GM19438 (cell line): ENCODE results near the gene PNPLA6.
"Not testable (repeated sequence)": the region's sequence is repeated elsewhere in the genome, so short reads cannot be mapped to it uniquely, and the experiment has no call there.

Source experiments
- ATAC-seq: cut with Tn5 transposase; IDR thresholded peaks from one replicate; pipeline ENCODE4 v1.9.1; 2021; ENCODE audit warnings: low read depth; ENCODE audit not compliant: unreplicated experiment

The PNPLA6 gene

DNA sequence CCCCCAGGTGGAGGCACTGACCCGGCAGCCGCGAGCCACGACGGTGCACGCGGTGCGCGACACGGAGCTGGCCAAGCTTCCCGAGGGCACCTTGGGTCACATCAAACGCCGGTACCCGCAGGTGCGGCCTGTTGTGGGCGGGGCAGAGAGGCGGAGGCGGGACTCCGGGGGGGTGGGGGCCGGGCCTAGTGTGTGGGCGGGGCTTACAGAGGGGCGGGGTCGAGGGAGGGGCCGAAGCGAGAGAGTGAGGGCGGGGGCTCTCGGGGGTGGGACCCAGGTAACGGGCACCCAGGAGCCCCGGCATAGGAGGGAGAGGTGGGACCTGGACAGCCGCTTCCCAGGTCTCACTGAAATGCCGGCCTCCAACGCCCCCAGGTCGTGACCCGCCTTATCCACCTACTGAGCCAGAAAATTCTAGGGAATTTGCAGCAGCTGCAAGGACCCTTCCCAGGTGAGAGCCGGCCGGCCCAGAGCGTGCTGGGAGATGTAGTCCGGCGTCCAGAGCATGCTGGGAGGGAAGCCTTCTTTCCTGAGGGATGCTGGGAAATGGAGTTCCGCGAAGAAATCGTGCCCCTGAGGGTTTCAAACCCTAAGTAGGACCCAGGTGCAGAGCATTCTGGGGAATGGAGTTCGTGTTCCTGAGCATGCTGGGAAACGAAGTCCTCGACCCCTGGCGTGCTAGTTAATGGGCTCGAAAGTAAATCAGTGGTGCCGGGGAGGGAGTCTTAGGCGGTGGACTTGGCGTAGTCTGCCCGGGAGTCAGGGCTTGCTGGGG is 15.7 kb downstream of the PNPLA6 start:
- ATAC-seq = no peak

DNA sequence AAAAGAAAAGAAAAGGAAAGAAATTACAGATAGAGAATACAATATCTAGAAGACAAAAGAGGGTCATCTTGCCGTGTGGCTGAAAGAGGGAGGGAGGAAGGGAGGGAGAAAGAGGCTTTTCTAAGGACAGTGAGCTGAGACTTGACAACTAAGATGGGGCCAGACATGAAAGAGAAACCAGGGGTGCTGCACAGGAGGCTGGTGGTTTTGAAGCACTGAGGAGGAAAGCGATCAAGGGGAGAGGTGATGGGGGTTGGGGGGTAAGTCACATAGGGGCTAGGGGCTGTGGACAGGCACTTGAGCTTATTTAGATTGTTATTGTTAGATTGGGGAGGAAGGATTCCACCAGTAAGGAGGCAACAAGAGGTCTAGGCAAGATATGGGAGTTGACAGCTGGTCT is 17.3 kb downstream of the PNPLA6 start:
- ATAC-seq = no peak

DNA sequence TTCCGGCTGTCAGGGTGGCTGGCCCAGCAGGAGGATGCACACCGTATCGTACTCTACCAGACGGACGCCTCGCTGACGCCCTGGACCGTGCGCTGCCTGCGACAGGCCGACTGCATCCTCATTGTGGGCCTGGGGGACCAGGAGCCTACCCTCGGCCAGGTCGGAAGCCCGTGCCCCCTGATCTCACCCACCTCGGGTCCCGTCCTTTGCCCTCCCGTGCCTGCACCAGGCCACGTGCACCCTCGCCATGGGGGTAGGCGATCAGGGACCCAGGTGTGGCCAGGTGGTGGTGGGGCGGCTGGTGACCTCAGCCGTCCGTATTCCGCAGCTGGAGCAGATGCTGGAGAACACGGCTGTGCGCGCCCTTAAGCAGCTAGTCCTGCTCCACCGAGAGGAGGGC is 19.0 kb downstream of the PNPLA6 start:
- ATAC-seq = no peak

DNA sequence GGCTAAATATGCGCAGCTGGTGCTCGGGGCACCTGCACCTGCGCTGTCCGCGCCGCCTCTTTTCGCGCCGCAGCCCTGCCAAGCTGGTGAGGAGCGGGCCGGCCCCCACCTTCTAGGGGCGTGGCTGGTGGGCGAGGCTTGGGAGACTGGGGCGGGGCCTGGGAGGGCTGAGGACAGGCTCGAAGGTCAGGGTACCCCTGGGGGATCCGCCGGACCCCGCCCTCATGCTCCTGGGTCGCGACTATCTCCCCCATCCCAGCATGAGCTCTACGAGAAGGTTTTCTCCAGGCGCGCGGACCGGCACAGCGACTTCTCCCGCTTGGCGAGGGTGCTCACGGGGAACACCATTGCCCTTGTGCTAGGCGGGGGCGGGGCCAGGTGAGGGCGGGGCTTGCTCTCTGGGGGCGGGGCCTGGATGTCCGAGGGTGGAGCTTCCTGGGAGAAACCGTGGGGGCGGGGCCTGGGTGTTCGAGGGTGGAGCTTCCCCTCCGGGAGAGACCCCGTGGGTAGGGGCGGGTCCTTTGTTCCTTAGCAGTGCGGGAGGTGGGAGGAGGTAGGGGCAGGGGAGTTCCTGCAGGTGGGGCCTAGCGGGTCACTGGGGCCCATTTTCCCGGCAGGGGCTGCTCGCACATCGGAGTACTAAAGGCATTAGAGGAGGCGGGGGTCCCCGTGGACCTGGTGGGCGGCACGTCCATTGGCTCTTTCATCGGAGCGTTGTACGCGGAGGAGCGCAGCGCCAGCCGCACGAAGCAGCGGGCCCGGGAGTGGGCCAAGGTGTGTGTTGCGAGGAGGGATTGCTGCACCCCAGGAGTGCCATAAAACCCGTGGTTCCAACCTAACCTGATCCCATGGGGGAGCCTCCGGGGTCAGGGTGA is 19.7 kb downstream of the PNPLA6 start:
- ATAC-seq = no peak

DNA sequence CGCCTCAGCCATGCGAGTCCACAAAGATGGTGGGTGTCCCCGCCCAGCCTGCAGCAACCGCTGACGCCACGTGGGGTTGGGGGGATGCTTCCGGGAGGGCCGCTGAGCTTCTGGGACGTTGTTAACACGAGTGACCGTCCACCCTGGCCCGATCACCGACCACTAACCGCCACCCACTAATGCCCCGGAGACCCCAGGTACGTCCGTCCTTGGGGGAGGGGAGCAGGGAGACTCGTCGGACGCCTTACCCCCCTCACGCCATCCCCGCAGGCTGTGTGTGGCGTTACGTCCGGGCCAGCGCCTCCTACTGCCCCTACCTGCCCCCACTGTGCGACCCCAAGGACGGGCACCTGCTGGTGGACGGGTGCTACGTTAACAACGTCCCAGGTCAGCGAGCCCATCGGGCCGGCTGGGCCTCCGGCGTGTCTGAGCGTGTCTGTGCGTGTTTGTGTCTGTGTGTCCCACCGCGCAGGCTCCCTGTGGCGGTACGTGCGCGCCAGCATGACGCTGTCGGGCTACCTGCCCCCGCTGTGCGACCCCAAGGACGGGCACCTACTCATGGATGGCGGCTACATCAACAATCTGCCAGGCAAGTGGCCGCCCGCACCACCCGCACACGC is 21.3 kb downstream of the PNPLA6 start:
- no peak for ATAC-seq

DNA sequence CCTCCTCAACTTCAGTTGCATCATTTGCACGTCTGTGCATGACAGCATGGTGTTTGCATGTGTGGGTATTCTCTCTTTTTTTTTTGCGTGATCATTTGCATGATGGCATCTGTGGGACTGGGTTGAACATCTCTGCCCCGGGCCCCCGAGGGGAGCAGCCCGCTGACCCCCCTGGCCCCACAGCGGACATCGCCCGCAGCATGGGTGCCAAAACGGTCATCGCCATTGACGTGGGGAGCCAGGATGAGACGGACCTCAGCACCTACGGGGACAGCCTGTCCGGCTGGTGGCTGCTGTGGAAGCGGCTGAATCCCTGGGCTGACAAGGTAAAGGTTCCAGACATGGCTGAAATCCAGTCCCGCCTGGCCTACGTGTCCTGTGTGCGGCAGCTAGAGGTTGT is 23.1 kb downstream of the PNPLA6 start:
- no peak for ATAC-seq

DNA sequence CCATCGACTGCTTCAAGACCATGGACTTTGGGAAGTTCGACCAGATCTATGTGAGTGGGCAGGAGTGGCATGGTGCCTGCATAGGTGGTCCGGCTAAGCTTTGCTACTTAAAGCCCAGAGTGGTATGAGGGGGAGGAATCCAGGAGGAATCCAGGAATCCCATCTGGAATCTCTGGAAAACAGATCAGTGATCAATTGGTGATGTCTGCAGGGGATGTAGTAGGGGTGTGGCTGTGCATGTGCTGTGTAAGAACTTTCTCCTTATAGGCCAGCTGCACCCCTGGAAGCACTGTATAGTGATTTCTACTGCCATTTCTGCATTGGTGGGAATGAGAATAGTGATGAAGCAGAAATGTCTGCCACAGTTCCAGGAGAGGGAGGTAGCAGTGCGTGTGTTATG is 23.6 kb downstream of the PNPLA6 start:
- no peak for ATAC-seq

DNA sequence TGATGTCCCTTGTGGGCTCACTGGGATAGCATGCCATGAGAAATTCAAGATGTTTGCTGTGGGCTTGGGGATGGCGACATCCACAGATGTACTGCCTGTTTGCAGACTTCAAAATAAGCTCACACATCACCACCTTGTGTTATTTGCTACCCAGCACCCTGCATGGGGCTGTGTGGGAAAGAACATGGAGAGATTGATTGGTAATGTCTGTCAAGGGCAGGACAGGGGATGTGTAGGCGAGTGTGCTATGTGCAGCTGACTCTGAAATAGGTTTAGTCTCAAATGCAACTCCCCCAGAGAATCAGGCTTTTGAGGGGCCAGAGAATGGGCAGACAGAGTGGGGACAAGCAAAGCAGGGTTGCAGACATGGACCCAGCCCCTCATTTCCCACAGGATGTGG is 24.7 kb downstream of the PNPLA6 start:
- ATAC-seq = no peak

DNA sequence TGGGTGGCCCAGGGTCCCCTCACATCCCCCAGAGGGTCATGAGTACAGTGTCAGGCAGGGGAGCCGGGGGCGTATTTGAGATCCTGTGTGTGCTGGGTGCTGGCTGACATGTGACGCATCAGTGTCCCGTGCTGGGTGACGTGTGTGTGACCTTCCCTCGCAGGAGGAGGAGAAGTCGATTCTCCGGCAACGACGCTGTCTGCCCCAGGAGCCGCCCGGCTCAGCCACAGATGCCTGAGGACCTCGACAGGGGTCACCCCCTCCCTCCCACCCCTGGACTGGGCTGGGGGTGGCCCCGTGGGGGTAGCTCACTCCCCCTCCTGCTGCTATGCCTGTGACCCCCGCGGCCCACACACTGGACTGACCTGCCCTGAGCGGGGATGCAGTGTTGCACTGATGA is 25.8 kb downstream of the PNPLA6 start:
- ATAC-seq = no peak

DNA sequence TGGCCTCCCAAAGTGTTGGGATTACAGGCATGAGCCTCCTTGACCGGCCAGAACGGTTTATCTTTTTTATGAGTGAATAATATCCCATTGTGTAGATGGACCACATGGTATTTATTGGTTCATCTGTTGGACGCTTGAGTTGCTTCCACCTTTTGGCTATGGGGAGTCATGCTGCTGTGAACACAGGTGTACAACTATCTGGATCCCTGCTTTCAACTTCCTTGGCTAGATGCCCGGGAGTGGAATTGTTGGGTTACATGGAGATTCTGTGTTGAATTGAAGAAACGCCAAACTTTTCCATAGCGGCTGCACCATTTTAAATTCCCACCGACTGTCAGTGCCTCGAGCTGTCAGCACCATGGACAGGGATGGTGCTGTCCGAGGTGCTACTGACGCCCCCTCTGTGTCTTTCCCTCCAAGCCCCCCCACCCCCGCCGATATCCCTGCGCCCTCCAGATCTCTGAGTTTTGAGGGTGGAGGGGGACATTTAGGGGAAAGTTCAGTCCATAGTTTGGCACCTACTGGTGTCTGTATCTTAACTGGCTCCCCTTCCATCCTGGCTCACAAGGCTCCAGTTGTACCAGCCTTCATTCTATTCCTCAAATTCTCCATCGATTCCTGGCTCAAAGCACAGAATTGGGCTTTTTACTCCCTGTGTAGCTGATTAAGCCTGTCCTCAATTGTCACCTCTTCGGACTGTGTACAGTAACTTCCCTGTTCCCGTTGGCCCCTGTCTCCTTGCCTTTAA is 27.3 kb downstream of the PNPLA6 start:
- ATAC-seq = no peak

DNA sequence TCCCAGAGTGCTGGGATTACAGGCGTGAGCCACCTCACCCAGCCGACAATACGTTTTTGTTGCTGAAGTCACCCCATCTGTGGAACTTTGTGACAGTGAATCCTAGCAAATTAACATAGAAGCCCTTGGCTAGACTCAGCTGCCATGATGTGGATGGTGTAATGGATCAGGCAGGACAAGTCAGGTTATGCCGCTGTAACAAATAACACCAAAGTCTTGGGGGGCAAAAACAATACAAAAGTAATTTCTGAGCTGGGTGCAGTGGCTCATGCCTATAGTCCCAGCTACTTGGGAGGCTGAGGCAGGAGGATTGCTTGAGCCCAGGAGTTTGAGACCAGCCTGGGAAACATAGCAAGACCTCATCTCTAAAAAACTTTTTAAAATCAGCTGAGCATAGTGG is 29.3 kb downstream of the PNPLA6 start:
- ATAC-seq = no peak

DNA sequence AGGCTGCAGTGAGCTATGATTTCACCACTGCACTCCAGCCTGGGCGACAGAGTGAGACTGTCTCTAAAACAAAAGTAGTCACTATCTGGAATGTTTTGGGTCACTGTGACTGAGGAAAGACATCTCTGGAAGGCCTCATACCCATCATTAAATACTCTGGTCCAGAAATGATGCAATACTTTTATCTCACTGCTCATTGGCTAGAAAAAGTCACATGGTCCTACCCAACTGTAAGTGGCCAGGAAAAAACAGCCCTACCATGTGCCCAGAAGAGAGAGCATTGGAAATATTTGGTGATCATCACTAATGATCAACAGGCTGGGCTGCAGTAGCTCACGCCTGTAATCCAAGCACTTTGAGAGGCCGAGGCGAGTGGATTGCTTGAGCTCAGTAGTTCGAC is 29.8 kb downstream of the PNPLA6 start:
- no peak for ATAC-seq

DNA sequence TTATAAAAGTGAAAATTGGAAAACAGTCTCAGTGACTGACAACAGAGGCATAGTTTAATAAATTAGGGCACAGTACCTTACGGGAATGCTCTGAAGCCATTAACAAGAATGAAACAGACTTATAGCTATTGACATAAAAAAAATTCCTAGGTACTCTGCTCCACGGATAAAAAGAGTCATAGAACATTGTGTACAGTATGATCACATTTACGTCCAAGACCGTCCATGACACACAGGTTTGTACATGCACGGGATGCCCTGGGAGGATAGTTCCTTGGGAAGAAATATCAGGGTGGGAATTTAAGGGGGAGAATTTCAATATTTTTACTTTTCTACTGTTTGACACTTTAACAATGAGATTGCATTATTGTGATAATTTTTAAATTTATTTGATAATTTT is 35.2 kb downstream of the PNPLA6 start:
- ATAC-seq = no peak

DNA sequence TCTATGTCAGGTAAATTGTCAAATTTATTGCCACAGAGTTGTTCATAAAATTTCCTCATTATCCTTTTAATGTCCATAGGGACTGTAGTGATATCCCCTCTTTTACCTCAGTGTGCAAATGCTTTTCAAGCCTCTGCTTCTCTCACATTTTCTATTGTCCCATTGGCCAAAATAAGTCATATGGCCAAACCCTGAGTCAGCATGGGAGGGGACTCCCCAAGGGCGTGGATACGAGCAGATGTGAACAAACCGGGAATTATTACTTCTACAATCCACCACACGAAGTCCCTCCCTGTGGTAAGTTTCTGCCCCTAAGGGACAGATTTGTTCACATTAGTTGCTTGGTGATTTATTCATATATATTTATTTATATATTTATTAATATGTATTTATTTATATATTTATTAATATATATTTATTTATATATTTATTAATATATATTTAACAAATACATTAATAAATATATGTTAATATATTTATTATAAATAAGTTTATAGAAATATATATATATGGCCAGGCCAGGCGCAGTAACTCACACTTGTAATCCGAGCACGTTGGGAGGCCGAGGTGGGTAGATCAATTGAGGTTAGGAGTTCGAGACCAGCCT is 40.0 kb downstream of the PNPLA6 start:
- no peak for ATAC-seq

DNA sequence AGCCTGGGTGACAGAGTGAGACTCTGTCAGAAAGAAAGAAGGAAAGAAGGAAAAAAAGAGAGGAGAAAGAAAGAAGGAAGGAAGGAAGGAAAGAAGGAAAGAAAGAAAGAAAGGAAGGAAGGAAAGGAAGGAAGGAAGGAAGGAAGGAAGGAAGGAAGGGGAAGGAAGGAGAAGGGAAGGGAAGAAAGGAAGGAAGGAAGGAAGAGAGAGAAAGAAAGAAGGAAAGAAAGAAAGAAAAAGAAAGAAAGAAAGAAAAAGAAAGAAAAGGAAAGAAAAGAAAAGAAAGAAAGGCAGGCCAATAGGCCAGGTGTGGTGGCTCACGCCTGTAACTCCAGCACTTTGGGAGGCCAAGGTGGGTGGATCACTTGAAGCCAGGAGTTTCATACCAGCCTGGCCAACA is 41.9 kb downstream of the PNPLA6 start:
- ATAC-seq = not testable (repeated sequence)

DNA sequence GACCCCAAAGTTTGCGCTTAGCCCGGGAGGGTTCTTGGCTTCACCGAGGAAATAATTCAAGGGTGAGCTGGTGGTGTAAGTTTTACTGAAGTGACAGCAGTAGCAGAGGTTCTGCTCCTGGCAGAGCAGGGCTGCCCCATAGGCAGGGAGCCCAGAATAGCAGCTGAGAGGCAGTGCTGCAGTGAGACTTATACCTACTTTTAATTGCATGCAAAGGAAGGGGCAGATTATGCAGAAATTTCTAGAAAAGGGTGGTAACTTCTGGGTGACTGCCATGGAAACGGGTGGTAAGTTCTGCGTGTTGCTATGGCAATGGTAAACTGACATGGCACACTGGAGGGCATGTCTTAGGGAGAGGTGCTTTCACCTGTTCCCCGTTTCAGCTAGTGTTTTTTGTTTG is 42.6 kb downstream of the PNPLA6 start:
- no peak for ATAC-seq

DNA sequence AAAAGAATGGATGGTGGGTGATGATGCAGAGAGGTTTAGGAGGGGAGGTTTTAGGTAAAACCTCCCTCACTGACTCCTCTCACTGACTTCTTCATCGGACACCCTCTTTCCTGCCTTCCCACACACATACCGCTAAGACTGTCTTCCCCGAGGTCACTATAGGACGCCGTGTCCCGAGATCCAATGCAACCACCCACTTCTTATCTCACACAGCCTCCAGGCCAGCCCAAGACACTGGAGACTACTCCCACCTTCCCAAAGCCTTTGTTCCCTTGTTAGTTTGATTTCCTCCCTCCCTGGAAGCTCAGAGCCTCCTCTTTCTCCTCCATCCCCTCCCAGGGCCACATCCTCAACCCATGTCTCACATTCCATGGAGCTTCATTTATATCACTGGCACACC is 43.7 kb downstream of the PNPLA6 start:
- no peak for ATAC-seq

DNA sequence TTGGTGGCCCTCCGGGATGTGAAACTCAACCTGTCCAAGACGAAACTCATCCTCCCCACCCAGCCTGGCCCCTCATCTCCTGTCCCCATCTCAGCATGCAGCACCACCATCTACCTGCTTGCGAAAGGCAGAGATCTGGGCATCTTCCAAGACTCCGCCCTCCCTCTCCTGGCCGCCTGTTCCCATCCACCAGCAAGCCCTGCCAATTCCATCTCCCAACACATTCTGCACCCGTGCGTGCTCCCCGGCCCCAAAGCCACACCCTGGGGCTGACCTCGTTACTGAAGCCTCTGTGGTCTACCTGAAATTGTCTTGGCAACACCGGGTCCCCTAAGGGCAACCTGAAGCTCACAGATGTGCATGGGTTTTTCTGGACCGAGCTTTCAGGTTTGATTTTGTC is 46.9 kb downstream of the PNPLA6 start:
- no peak for ATAC-seq

DNA sequence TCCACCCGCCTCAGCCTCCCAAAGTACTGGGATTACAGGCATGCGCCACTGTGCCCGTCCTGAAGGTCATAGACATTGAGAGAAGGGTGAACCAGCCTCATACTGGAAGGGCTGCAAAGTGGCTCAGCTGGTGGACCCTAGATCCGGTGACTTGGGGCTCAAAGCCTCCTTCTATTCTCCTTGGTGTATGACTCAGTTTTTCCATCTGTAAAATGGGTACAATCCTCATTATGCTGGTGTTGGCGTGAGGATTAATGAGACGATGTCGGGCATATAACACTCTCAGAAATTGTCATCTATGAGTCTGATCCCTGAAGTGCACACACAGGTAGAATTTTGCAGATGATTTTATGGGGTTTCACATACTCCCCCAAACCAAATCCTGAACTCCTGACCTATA is 54.3 kb downstream of the PNPLA6 start:
- ATAC-seq = no peak

DNA sequence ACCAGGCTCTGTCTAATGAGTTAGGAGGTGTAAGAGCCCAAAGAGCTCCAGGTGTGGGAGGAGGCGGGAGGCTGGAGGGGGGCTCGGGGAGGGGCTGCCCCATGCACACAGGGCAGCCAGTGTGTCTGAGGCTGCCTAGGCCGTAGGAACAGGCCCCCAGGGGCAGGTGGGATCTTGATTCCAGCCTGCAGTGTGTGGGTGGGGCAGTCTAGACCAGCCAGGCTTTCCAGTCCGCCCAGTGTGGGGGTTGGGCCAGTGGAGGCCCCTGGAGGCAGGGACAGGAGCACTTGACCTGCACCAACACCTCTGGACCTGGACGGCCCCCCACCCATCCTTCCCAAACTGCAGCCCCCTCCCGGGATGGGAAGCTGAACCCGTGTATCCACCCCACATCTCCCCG is 54.7 kb downstream of the PNPLA6 start:
- no peak for ATAC-seq
